Dermis blood vessel endothelial cell (primary cell): ENCODE data around the gene PROC. TPM values are rescaled to one million over a fixed set of nuclear protein-coding genes. Genes with fewer than 3 reads are reported as not detected.
A peak's percentile ranks its signal among the peaks of the same experiment; 100 is the strongest.
"Not testable (repeated sequence)": the region's sequence is repeated elsewhere in the genome, so short reads cannot be mapped to it uniquely, and the experiment has no call there.

Experiments used
- DNase-seq: peaks from one replicate; pipeline ENCODE4 v3.0.0; 2010
- total RNA-seq: library from RNA; depleted of rRNA; stranded (reverse); fragments of >200 nt; gene quantifications from 2 replicates; pipeline ENCODE4 v1.2.3, GENCODE V29; 2014

Gene PROC
- total RNA-seq, 1 donor from 2014 or later: 0.17 TPM

DNA sequence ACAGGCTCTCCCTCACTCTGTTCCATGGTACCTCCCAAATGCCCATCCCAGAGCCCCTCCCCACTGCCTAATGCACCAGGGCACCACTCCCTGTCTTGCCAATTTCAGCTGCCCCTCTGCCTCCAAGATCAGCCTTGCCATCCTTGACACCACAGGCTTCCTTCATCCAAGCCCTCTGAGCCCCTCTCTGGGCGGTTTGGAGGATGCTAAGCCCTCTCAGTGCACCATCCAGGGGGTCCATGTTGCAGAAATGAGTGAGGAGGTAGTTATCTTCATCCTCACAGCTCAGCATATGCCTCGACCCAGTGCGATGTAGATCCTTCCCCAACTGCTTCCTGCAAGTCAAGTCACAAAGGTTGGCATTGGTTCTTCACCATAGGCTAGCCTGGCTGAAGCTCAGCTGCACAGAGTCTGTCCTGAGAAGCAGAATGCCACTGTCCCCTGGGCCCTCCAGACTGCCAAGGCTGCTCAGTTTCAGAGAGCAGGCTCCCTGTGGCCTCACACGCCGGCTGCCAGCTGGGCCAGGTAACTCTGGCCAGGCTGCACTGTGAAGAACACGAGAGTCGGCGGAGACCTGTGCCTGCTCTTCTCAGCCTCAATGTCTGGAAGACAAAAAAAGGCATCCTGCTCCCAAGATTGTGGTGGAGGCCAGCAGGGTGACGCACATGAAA lies 20.5 kb upstream of the PROC start:
- no peak for DNase-seq

DNA sequence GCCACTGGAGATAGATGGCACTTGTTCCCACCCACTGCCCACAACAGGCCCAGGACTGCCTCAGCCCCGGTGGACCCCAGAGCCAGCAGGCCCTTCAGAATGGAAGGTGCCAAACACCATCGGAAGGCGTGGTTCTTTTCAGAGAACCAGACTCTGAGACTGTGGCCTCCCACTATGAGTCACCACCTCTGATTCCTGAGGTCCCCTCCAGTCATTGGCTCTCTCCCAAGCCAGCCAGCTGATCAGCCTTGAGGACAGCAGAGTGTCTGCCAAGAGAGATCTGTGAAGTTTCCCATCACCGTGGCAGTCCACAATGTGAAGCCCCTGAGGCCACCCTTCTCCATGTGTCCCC lies 20.0 kb upstream of the PROC start:
- DNase-seq: peak; percentile 91

DNA sequence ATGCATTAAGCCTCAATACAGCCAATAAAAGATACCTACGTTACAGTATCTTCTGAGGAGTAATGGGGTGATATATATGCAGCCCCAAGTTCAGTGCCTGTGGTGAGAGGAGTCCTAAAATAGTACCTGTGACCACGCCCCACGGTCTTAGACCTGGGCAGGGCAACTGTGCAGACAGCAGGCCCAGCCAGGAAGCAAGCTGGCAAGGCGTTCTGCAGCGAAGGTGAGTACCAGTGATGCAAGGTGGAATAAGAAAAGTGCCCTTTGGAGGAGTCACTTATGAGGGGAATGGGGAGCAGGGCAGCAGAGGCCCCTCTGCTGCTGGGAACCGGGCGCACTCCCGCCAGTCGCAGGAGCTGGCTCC lies 17.7 kb upstream of the PROC start:
- no peak for DNase-seq

DNA sequence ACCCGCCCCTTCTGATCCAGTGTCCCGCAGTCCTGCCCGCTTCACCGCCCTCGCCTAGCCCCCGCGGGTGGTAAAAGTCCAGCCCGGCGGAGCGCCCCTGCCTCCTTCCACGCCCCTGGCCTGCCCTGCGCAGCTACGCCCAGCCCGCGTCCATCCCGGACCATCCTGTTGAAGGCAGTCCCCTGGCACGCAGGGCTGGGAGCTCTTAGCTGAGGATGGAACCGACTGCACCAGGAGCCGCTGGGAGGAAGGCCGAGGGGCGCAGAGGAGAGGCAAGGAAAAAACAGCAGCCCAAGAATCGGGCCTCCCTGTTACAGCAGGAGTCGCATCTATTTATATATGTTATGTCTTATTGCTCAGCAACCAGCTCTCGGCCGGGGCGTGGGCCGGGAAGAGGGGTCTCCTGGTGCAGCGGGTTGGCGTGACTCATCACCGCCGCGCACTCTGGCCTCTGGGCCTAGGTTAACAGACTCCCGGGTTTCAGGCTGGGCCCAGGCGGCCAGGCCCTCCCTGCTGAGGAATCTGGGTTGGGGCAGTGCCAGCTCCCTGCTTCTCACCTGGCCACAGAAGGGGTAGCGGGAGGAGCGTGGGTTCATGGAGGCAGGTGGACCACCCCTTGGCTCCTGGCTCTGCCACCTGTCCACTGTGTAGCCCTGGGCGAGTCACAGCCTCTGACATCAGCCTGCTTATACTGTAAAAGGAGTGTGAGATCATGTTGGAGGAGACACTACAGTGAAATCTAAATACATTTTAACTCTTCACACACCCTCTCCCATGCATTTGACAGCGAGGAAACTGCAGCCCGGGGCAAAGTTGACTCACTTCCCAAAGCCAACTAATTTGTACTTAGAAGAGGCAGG lies 17.1 kb upstream of the PROC start:
- DNase-seq: no peak

DNA sequence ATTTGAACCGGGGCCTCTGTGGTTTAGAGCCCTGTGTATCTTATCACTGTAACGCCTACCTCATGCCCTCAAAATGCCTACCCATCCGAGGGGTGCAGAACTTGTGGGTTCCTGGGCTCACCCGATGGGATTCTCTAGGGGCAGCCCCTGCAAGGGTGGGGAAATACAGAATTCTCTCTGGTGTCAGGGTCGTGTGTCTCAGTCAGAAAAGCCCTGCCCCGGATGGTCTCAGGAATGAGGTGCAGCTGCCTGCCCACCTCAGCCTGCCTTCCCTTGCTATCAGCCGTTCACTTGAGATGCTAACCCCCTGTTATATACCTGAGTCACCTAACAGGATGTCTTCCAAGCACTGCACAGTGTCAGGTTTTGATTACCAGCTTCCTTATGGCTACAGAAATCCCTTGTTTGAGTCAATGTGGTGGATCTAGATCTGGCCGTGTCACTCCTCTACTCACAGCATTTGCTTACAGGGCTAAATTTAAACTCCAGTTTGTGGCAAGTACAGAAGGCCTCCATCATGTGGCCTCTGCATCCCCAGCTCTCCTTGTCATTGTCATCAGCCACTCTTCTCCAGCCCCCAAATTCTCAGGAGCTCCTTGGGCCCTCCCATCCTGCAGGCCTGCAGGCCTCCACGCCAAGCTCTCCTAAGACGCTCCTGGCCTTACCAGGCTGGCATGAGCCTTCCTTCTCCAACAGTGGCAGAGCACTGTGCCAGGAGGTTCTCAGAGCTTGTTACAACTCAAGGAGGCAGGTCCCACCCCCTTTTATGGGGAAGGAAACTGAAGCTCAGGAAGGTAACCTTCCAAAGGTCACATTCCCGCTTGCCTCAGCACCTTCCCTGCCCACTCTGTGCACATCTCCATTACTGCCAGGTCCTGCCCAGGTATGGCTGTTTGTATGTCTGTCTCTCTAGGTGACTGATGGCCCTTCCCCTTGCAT lies 16.2 kb upstream of the PROC start:
- DNase-seq: no peak

DNA sequence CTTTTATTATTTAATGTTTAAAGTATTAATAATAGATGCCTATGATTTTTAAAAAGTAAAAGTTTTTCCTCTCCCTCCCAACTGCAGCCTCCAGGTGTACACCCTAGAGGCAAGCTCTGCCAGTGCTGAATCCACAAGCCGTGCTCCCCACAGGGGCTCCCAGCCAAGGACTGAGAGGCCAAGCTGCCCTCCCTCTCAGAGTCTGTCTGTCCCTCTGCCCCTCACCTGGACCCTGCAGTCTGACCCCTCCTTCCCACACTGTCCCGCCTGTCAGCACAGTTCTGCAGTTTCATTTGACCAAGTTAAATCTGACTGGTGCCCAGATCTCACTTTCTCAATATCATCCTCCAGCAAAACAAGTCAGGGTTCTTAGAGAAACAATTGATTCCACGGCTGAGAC lies 14.8 kb upstream of the PROC start:
- DNase-seq: no peak

DNA sequence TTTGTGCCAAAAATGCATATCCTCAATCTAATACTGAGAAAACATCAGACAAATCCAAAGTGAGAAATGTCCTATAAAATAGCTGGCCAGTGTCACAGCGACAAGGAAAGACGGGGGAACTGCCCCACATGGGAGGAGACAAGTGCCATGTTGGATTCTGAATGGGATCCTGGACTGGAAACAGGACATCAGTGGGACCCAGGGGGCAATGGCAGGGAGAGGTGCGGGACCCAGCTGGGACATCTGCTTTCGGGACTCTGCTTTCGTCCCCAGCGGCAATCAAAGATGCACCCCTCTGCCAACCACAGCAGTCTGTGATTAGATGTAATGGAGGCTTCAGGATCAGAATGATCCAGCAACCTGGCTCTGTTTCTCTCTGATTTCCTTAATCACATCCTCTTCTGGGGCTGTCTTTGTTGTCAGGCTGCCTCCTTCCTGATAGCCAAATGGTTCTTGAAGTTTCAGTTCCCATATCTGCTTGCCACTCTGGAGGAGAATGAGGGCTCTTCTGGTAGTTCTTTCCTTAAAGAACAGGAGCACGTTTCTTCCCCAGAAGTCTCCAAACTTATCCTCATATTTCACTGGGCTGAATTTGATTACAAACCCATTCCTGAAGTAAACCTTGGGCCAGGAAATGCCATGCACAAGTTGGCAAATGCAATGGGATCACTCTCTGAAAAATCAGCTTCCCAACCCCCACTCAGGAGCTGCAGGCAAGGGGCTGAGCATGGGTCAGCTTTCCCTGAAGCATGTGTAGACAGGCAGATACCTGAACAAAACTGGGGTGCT lies 13.6 kb upstream of the PROC start:
- no peak for DNase-seq

DNA sequence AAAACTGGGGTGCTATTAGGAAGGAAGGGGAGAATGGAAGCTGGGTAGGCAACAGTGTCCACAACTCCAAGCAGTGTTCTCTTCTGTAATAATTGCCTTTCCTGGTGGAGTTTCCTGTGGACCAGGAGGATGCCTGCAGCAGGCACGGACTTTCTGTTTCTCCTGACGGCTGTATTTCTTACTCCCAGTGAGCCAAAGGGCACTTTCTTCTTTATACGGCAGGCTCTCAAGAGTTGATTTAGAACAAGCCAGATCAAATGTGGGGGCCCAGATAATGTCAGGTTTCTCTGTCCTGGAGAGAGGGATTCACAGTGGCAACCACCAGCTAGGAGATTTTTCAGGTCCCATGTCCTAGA lies 13.0 kb upstream of the PROC start:
- no peak for DNase-seq

DNA sequence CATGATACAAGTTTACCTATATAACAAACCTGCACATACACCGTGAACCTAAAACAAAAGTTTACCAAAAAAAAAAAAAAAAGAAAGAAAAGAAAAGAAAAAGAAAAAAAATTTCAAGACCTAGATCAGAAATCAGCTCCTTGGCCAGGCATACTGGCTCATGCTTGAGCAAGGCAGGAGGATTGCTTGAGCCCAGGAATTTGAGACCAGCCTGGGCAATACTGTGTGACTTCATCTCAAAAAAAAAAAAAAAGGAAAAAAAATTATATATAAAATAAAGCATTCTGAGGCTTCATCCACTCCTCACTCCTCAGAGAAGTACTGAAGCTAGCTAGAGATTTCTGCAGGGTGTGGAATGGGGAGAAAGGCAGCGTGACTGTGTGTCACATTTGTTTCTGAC lies 11.8 kb upstream of the PROC start:
- no peak for DNase-seq

DNA sequence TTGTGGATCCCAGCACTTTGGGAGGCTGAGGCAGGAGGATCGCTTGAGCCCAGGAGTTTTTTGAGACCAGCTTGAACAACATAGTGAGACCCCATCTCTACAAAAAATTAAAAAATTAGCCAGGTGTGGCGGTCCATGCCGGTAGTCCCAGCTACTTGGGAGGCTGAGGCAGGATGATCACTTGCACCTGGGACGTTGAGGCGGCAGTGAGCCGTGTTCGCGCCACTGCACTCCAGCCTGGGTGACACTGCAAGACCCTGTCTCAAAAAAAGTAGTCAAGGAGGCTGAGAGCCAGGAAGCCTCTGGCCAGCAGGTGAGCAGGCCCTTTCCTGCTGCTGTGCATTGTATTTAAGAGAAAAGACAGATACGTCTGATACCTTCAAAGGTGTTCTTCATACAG lies 11.1 kb upstream of the PROC start:
- no peak for DNase-seq

DNA sequence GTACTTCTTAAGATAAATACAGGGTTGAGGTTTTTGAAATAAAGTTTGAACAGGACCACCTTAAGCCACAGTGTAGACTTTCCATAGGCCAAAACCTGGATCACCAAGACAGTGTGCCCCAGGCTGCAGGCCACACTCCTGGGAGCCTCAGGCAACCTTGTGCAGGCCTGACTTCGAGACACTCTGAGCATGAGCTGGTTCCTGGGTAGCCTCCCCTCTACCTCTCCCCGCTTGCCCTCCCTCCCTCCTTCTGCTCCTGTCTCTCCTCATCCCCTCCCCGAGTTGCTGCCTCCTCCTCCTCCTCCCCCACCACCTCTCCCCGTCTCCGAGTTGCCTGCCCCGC lies 10.6 kb upstream of the PROC start:
- DNase-seq: no peak

DNA sequence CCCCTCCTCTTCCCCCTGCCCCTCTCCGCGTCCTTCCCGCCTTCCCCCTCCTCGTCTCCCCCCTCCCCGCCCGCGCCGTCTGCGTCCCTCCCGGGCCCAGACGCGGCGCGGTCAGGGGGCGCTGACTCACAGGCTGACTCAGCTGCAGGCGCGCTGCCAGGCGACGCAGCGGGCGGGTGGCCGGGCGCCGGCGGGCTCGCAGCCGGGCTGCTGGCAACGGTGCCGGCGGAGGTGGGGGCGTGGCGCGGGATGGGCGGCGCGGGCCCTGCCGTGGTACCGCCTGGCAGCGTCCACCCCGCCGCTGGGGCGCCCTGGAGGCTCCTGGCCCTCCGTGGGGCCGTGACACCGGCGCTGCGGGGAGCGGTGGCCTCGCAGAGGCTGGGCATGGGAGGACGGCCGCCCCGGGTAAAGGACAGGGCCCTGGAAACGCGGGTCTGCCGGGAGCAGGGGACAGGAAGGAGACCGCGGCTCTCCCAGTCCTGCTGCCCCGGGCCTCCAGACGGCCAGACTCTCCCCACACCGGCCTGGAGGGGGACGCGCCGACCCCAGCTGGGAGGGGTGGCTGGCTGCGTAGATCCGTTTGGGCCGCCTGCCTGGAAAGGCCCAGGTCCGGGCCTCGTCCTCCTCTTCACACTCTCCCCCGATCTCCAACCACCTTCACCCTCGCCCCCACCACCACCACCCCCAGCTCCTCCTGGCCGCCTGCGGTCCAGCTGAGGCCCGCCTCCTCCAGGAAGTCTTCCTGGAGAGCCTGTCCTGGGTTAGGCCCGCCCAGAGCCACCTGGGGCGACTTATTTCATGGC lies 10.0 kb upstream of the PROC start:
- peak; percentile 95 for DNase-seq

DNA sequence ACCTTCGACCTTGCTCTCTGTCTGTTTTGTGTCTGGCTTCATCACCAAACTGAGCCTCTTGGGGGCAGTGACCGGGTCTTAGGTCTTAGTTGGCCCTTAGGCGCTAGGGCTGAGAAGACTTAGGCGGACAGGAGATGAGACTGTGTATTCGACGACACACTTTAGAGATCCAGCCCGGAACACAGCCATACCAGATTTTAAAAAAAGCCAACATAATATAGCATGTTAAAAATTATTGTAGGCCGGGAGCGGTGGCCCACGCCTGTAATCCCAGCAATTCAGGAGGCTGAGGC lies 9.5 kb upstream of the PROC start:
- DNase-seq: no peak

DNA sequence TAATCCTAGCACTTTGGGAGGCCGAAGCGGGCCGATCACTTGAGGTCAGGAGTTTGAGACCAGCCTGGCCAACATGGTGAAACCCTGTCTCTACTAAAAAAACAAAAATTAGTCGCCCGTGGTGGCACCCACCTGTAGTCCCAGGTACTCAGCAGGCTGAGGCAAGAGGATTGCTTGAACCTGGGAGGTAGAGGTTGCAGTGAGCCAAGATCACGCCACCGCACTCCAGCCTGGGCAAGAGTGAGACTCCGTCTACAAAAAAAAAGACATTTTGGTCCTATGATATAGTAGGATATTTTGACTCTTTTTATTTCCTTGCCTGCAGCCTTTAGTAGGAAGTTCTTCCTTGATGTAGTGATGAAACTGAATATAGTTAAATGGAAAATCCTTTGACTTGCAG lies 8.5 kb upstream of the PROC start:
- DNase-seq: not testable (repeated sequence)

DNA sequence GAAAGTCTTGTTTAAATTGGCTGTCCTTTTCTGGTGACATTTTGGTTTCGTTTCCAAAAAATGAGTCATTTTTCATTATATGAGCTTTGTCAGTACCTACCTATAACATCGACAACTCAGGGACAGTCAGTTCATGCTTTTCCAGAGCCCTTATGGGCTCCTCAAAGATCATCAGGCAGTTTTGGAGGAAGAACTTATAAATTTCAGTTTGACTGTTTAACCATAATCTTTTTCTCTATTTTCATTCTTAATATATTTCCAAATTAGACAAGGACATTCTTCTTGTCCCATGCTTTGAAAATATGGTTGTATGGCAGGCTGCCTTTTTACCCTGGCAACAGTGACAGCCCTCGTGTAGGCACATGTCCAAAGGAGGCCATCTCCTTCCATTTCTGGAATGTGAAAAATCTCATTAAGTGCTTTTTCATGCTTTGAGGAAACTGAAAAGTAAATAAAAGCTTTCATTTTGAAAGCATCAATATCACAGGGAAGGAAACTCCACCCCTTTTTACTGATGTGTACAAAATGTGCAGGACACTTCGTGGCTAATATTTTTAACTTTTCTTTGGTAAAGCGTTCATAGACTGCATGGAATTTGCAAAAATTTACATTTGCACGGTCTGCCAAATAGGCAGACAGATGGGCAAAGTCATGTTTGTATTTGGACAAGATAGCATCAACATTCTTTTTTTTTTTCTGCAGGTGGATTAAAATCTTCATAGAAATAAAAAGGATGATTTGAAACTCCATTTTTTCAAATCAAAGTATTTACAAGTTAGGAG lies 7.2 kb upstream of the PROC start:
- peak; percentile 71 for DNase-seq

DNA sequence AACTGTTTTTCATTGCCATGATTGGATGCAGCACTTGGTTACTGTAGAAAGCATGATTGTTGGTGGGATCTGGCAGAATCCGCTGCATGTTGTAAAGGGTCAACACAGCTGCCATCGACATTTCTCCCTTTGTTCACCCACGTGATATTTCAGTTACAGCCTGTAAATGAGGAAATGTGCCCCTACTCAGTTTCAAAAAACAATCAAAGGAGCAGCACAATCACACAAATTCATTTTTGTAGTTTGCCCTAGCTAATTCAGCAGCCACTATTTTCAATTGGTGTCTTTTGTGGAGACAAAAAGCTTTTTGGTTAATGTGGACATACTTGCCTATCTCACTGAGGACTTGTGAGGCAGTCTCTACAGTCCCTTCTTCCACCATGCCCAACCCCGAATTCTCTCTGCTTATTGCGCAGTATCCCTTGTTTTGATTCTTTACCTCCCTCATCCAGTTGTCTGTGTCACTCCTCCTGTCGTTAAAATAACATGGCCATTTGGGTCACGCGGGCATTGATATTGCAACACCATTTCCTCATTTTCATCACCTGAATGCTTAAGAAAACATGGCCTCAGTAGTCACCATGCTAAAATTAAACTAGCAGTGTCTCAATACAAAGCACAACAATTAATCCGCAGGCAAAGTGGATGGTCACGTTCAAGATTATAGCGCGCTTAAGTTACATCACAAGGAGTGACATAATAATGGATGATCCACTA lies 6.4 kb upstream of the PROC start:
- DNase-seq: peak; percentile 49

DNA sequence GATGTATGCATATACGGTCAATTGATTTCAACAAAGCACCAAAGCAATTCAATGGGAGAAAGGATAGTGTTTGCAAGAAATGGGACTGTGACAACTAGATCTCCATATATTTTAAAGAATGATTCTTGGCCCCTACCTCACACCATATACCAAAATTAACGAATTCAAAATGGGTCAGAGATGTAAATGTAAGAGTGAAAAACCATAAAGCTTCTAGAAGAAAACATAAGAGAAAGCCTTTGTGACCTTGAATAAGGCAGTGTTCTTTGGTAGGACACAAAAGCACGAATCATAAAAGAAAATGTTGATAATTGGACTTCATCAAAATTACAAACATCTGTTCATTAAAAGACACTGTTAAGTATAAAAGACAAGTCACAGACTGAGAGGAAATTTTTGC lies 5.0 kb upstream of the PROC start:
- no peak for DNase-seq

DNA sequence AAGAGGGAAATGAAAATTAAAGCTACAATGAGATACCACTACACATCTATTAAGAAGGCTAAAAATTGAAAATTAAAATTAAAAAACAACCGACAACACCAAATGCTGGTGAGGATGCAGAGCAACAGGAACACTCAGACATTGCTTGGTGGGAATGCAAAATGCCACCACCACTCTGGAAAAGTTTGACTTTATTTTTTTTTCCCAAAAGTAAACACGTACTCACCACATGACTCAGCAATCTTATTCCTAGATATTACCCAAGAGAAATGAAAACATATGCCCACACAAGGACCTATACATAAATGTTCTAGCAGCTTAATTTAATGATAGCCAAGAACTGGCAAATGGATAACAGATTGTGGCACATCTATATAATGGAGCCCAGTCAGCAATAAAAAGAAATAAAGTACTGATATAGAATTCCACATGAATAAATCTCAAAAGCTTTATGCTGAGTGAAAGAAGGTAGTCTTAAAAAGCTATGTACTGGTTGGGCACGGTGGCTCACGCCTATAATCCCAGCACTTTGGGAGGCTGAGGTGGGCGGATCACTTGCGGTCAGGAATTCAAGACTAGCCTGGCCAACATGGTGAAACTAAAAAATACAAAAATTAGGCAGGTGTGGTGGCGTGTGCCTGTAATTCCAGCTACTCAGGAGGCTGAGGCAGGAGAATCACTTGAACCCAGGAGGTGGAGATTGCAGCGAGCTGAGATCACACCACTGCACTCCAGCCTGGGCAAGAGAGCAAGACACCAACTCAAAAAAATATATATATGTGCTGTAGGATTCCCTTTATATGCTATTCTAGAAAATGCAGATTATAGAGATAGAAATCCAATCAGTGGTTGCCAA lies 4.2 kb upstream of the PROC start:
- DNase-seq: peak; percentile 38
